Endodermal cell (in vitro differentiated cells): ENCODE results near the gene MBP. TPM values are rescaled to one million over a fixed set of nuclear protein-coding genes. Genes with fewer than 3 reads are reported as not detected.

Source experiments
- DNase-seq: peaks from one replicate; pipeline ENCODE4 v3.0.0-alpha.2; 2017
- H3K27ac ChIP-seq: 2 replicates; pipeline ENCODE4 v1.5.1; 2013; ENCODE audit warnings: mild to moderate bottlenecking, low read depth, low read length, moderate library complexity
- H3K27me3 ChIP-seq: 2 replicates; pipeline ENCODE4 v1.6.1; 2013; ENCODE audit warnings: mild to moderate bottlenecking, low read length, moderate library complexity; ENCODE audit not compliant: insufficient read depth, control insufficient read depth, poor library complexity, severe bottlenecking
- H3K36me3 ChIP-seq: 2 replicates; pipeline ENCODE4 v1.7.0; 2013; ENCODE audit warnings: mild to moderate bottlenecking, low read length, moderate library complexity; ENCODE audit not compliant: control insufficient read depth, insufficient read depth
- H3K4me1 ChIP-seq: one replicate; pipeline ENCODE4 v1.7.0; 2013; ENCODE audit warnings: low read length; ENCODE audit not compliant: control insufficient read depth, insufficient read depth
- H3K4me3 ChIP-seq: 2 replicates; pipeline ENCODE4 v1.5.1; 2013; ENCODE audit warnings: mild to moderate bottlenecking, low read length, moderate library complexity
- H3K9ac ChIP-seq: 2 replicates; pipeline ENCODE4 v1.6.1; 2013; ENCODE audit warnings: mild to moderate bottlenecking, low read length, moderate library complexity; ENCODE audit not compliant: poor library complexity, severe bottlenecking; ENCODE audit errors: extremely low read depth
- H3K9me3 ChIP-seq: 2 replicates; pipeline ENCODE4 v1.6.1; 2013; ENCODE audit warnings: mild to moderate bottlenecking, low read length, moderate library complexity; ENCODE audit not compliant: control insufficient read depth
- H3K27ac Mint-ChIP-seq: 2 replicates; pipeline ENCODE4 v1.8.0; 2020; ENCODE audit warnings: mixed read lengths
- H3K27me3 Mint-ChIP-seq: 2 replicates; pipeline ENCODE4 v1.8.0; 2021; ENCODE audit warnings: mild to moderate bottlenecking, mixed read lengths; ENCODE audit not compliant: insufficient read depth
- H3K36me3 Mint-ChIP-seq: 2 replicates; pipeline ENCODE4 v1.8.0; 2020; ENCODE audit warnings: low read depth, mixed read lengths
- H3K4me1 Mint-ChIP-seq: 2 replicates; pipeline ENCODE4 v1.8.0; 2020; ENCODE audit warnings: mixed read lengths
- H3K4me3 Mint-ChIP-seq: 2 replicates; pipeline ENCODE4 v1.8.0; 2020; ENCODE audit warnings: mild to moderate bottlenecking, moderate library complexity, mixed read lengths
- H3K9me3 Mint-ChIP-seq: 2 replicates; pipeline ENCODE4 v1.8.0; 2020; ENCODE audit warnings: mild to moderate bottlenecking, mixed read lengths
- CTCF ChIP-seq: fragments of 200-600 bp; sonication (generic); conservative IDR thresholded peaks from 2 replicates; pipeline ENCODE4 v1.5.0; 2021; ENCODE audit warnings: antibody characterized with exemption, mild to moderate bottlenecking
- WGBS, 2 experiments: methylation state at CpG; one replicate each; pipeline versions ENCODE4 v1.1.5 to v1.1.7; 2013; ENCODE audit warnings: missing lambda C conversion rate in 2 of 2, mixed read lengths in 1 of 2; ENCODE audit not compliant: insufficient coverage in 1 of 2, insufficient read length in 1 of 2; 5-methylcytosine and 5-hydroxymethylcytosine counted together
- total RNA-seq, 2 donors: library from RNA; stranded (reverse); fragmentation: NEBNext Ultra II Directional in 1 of 2; extraction: Animal tissue kit (Norgen Biotek cat#: 25700) in 1 of 2; gene quantifications; 2 replicates in 1 of 2; 3 replicates in 1 of 2; pipeline ENCODE4 v1.2.1, GENCODE V29; 2021

The MBP gene
- total RNA-seq, 2 donors from 2014 or later = 16.3 to 19.0 TPM

DNA sequence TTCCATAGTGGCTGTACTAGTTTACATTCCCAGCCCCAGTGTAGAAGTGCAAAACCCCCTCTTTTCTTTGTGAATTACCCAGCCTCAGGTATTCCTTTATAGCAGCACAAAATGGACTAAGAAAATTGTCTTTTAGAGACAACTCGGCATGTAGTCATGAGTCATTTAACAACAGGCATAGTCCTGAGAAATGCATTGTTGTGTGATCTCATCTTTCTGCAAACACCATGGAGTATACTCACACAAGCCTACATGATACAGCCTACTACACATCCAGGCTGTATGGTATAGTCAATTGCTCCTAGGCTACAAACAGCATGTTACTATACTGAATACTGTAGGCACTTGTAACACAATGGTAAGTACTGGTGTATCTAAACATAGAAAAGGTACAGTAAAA lies 44.4 kb upstream of the MBP start:
- Mint-ChIP-seq H3K27ac (no peak overlapping the region), H3K4me3 (no peak overlapping the region), H3K36me3 (no peaks in the 10 kb centered on the region), H3K9me3 (no peaks in the 10 kb centered on the region), H3K4me1 (no peaks in the 10 kb centered on the region), H3K27me3 (no peaks in the 10 kb centered on the region)
- TF ChIP-seq CTCF = no peak
- no peak overlapping the region for H3K9ac ChIP-seq
- H3K4me3 ChIP-seq = no peak overlapping the region
- WGBS, 2 experiments = 83% methylated on average over 1 of the region's 1 CpG; no CpG with 5 or more reads in 1 of the 2 experiments
- H3K27ac ChIP-seq = no peak overlapping the region
- no peaks in the 10 kb centered on the region for H3K27me3 ChIP-seq
- no peak for DNase-seq
- H3K36me3 ChIP-seq = no peaks in the 10 kb centered on the region
- no peaks in the 10 kb centered on the region for H3K9me3 ChIP-seq
- no peaks in the 10 kb centered on the region for H3K4me1 ChIP-seq

- Mint-ChIP-seq H3K36me3 (no peaks in the 10 kb centered on the region), H3K9me3 (no peaks in the 10 kb centered on the region), H3K27me3 (no peaks in the 10 kb centered on the region), H3K4me1 (peaks cover 7% of the 10 kb centered on the region), H3K4me3 (no peak overlapping the region), H3K27ac (no peak overlapping the region)
- Histone ChIP-seq H3K27me3 (no peaks in the 10 kb centered on the region), H3K9ac (no peak overlapping the region), H3K4me1 (no peaks in the 10 kb centered on the region), H3K27ac (no peak overlapping the region), H3K9me3 (no peaks in the 10 kb centered on the region), H3K4me3 (no peak overlapping the region), H3K36me3 (no peaks in the 10 kb centered on the region)
- no peak for DNase-seq
- no peak for TF ChIP-seq CTCF
- WGBS, 2 experiments = 69 to 76% methylated on average over 10 to 12 of the region's 12 CpGs
These were observed 40.9 kb upstream of the MBP start for GRCh38 chr18:77173275-77174030.

- H3K36me3 Mint-ChIP-seq = no peaks in the 10 kb centered on the region
- no peaks in the 10 kb centered on the region for H3K27me3 ChIP-seq
- TF ChIP-seq CTCF = no peak
- H3K9ac ChIP-seq = no peak overlapping the region
- H3K9me3 ChIP-seq = no peaks in the 10 kb centered on the region
- no peak for DNase-seq
- no peaks in the 10 kb centered on the region for H3K4me1 ChIP-seq
- H3K4me3 Mint-ChIP-seq = no peak overlapping the region
- H3K27ac Mint-ChIP-seq = no peak overlapping the region
- H3K27ac ChIP-seq = no peak overlapping the region
- no peaks in the 10 kb centered on the region for H3K36me3 ChIP-seq
- no peak overlapping the region for H3K4me3 ChIP-seq
- H3K4me1 Mint-ChIP-seq = peaks cover 16% of the 10 kb centered on the region
- no peaks in the 10 kb centered on the region for H3K9me3 Mint-ChIP-seq
- no peaks in the 10 kb centered on the region for H3K27me3 Mint-ChIP-seq
- WGBS, 2 experiments = 0 to 69% methylated on average over 1 to 8 of the region's 8 CpGs
These were observed 38.4 kb upstream of the MBP start for GRCh38 chr18:77170890-77171410.
